HK-2 (cell line): ENCODE measurements around the gene VSX1.

Source experiments
- DNase-seq: peaks from one replicate; pipeline ENCODE4 v3.0.0-alpha.2; 2018; ENCODE audit not compliant: unreplicated experiment

VSX1 gene

DNA sequence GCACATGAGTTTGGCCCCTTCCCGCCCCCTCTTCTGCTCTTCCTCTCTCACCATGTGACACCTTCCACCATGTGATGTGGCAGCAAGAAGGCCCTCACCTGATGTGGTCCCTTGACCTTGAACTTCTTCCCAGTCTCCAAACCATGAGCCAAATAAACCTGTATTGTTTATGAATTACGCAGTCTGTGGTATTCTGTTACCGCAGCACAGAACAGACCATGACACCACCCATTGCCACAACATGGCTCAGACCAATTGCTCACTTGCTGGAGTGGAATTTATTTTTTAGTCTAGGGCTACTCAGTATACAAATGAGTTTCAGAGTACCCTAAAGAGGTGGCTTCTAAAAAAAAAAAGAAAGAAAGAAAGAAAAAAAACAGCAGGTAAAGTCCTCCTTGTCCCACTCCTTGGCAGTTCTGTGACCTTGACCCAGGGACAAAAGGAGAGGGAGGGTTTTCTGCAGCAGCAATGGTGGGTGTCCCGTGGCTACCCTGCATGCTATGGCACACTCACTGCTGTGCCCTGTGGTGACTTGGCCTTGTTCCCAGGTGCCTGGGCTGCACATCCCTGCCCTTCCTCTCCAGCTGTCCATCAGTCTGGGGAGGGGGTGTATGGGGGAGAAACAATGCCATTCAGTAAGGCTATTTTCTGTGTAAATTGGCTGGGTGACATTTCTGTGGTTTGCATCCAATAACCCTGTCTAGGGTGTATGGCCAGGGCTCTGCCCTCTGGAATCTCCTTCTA lies 5.4 kb upstream of the VSX1 start:
- no peak for DNase-seq

DNA sequence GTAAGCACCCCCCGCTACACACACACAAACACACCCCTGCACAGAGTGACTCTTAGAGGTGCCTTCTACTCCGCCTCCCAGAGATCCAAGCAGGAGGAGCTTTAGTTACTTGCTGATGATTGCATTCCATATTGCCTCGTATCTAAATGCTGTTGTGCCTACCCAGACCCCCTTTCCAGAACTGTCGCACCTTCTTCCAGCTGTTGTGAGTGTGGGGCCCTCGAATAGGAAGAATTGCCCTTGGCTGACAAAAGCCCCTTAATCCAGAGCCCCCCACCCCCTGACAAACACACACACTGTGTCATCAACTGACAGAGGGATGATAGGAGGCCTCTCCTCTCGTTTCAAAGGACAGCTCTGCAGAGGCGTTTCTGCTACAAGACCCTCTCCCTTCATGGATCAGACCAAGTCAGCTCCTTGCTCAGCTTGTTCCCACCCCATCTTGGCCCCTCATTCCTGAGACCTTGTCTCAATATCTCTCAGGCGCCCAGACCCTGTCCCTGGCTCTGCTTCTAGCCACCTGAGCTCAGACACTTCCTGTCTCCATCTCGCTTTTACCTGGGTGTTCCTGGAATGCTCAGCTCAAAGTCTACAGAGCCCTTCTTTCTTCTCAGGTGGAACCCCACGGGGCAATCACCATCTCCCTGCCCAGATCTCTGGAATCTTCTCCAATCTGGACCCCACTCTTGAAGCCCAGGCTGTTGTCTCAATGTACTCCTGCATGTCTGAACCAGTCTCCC lies 4.0 kb upstream of the VSX1 start:
- DNase-seq = no peak

DNA sequence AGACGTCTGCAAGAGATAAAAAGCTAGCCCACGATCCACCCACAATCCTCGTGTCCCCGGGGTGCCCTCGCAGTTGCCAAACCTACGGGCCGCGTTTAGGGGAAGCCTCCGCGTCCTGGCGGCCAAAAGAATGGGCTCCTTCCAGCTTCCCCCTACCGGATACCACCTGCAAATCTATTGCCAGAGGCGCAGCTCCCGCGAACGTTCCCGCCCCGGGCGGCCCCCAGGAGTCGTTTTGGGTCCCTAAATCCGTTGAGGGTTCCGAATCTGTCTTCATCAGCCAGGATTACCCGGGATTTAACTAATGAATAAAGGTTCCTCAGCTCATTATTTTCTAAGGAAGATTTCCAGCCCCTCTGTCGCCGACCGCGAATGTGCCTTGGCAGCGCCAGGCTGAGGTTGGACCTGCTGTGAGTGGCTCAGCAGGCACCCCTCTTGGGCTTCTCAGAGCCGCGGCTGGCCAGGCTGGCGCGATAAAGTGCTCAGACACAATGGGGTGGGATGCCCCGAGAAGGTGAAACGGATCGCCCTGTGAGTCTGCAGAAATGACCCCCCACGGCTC lies 2.8 kb upstream of the VSX1 start:
- no peak for DNase-seq

DNA sequence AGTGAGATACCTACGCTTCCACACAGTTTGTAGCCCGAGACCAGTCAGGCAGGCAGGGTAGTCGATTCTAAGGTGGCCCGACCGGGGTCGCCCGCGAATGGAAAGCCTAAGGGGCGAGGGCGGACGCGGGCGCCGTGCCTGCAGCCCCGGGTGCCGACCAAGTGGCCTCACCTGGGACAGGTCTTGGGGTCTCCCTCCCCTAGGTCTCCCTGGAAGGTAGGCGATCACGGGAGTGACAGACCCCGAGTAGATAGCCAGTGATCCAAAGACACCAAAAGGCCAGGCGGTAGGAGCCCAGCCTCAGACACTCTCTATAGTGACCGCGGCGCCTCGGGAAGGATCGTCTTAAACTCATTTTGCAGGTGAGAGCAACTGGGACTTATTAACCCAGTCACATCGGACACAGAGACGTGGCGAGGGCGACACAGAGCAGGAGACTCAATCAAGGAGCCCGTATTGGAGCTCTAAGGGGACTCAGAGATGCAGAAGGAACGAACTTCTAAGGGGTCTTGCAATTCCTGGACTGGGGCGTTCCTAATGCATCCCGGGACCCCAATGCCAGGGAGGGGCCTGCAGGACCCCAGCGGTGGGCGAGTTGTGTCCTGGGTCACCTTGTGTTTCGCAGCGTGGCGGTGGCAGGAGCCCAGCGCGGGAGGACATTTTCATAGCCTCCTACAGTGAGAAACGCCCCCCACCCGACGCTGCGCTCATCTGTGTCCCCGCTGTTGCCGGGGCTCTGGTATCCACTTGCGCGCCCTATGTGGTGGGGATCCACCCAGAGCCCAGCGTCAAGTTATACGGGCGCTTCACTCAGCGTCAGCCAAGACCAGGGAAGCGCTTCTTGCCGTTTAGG lies 2.1 kb upstream of the VSX1 start:
- DNase-seq = no peak

DNA sequence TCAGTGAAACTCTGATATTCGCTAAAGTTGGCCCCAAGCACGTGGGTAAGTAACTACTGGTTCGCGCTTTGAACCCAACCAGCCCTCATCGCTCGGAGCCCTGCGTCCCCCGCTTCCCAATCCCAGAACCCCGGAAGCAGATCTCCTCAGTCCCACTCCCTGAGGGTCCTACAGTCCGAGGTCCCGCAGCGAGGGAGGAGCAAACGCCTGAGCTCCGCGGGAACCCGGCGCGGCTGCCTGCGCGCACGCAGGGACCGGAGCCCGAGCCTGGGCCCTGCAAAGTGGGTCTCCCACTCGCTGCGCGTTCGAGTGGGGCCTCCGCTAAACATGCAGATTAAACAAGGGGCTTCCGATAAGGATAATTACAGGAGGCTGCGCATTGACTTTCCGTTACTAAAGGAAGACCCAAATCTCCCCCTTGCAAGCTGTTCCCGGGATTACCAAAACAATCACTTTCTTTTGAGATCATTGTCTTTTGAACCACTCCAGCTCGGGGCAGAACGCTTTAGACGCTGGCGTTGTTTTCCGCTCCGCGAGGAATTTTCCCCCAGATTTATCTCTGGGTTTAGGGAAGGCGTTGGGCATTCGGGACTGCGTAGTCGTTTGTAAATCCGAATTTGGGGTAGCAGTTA lies 1.3 kb upstream of the VSX1 start:
- no peak for DNase-seq

DNA sequence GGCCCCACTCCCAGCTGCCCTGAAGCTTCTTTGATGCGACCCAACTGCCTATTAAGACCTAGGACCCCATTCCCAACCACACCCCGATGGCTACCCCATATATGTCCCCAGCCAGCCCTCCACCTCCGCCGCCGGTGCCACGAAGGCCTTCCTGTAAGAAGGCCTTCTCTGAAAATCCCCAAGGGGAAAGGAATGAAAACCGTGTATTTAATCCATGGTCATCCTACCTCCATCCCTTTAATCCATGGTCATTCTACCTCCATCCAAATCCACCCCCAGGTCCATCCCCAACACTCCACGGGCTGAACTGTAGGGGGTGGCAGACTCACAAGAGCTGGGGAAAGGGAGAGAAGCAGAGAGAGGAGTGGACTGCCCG lies 545 bp upstream of the VSX1 start:
- no peak for DNase-seq

DNA sequence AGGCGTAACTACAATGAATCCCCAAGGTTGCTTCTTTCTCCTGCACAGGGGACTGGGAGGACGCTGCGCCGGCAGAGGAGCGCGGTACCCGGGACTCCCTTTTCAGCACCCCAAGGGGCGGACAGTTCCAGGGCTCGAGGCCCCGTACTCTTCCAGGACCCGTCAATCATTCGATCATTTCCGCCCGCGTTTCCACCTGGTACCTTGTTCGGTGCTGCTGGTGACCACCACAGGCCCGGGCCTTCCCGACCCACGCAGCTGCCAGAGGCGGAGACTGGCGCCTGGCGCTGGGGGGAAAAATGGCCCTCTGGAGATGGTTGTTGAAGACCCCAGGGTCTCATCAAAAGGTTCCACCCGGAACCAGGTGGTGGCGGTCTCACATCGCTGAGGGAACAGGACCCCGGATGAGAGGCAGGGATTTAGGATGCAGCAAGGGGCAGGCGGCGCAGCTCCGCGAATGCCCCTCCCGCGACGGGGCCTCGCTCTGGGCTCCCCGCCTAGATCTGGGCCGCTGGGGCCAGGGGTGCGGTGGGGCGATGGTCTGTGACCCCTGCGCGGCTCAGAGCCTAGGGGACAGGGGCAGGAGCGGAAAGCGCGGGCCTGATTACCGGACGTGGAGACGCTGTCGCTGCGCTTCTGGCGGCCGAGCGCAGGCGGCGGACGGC lies 744 bp downstream of the VSX1 start:
- no peak for DNase-seq

DNA sequence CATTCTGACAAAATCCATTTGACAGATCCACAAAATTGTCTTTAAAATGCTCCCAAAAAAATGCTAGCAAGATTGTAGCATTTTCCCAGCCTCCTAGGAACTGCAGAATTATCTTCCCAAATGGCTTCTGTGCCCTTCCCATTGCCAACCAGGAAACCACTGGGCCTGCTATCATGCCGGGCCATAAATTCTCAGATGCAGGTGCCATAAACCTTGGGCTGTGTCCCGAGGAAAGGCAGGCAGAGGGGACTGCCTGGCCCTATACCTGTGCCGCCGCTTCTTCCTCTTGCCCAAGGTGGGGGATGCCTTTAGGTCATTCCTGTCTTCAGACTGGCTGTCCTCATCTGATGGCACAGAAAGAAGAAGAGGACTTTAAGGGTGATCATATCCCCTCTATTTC lies 2.8 kb downstream of the VSX1 start:
- DNase-seq = no peak

DNA sequence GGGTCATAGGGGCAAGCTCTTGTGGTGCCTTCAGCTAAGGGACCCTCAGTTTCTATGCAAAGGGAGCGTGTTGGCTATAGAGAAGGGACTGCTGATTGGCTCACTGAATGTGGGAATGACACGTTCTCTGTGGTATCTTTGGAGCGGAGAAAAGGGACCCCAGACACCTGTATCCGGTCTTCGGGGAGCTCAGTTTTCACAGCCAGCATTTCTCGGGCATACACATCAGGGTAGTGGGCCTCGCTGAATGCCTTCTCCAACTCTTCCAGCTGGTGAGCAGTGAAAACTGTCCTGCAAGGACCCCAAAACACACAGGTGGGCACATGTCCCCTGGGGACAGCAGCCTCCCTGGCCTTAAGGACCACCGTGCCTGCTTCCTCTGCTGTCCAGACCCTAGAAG lies 3.3 kb downstream of the VSX1 start:
- no peak for DNase-seq

DNA sequence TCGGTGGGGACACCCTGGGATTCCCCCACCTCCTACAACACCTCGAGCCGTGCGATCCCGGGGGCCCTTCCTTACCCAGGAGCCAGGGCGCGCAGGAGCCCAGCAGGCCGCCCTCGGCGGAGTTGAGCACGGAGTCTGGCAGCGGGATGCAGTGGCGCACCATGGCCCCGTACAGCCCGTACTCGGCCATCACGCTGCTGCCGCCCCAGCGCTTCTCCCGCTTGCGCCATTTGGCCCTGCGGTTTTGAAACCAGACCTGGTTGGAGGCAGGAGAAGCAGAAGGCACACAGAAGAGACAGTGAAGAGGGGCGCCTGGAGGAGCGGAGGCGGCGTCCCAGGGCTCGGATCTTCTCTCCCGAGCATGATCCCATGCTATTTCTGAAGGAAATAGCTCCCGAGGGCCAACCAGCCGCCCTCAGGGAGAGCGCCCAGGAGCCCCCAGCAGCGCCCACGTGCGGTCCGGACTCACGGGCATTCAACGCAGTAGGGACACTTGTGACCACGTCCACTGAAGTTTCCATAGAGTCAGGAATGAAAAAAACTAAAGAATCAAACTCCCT lies 4.3 kb downstream of the VSX1 start:
- DNase-seq = no peak

DNA sequence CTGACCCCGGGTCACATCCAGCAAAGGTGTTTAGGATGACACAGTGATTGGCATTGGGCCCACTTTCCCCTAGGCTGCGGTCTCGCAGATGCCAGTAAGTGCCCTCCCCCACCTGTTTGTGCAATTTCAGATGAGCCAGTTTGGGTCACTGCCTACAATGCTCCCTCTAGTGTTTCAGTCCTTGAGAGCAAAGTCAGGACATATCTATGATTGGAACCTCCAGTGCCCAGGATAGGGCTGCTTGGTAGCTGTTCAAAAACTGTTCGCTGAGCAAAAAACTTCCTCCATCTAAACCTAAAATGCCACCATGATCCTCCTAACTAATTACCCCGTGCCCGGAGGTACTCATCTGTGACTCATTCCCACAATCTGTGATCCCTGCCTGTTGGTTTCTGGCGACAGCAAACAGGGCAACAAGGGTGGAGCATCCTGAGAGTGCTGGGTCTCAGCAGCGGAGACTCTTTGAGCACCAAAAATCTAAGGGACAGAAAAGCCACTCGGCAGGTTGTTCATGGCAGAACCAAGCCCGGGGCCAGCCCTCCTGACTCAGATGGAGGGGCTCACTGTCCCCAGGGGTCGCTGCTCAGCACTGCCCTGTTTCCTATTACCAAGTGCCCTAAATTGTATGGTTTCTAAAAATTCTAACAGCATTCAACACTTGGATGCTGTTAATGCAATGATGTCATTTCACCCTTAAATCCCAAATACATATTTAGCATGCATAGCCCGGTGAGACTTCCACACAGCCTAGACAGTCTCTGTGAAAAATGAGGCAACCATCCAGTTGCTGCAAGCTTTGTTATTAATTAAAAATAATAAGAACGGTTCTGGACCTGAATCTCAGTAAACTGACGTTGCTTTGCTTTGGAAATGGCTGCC lies 5.0 kb downstream of the VSX1 start:
- DNase-seq = no peak

DNA sequence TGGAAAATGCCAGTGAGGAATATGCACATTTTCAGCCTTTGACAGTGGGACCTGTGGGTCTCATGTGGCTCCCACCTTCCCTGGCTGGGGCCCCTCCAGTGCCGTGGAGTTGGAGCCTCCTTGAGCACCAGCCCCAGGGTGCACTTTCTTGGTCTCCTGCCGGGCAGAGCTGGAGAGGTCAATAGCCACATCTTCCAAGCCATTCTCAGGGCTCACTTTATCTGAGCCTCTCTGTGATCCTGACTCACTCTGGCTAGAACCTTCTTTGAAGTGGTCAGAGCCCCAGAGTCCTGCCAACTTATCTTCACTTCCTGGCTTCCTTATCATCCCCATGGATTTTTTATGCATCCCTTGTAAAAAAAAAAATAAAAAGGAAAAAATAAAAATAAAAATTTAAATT lies 5.7 kb downstream of the VSX1 start:
- no peak for DNase-seq

DNA sequence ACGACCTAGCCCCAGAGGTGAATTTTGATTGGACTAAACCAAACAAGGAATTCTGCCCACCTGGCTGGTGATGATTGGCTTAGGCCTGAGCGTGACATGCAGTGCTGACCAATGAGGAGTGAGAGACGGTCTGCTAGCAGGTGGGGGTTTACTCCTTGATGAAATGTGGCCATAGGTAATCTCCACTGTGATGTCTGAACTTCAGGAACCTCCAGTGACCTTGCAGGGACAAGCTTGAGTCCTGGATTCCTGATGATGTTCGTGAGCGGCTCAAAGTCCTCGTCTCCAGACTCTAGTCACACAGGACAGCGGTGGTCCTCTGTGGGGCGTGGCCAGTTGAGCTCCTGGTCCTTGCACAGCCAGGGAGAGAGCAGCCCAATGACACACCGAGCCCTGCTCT lies 8.4 kb downstream of the VSX1 start:
- DNase-seq = no peak

DNA sequence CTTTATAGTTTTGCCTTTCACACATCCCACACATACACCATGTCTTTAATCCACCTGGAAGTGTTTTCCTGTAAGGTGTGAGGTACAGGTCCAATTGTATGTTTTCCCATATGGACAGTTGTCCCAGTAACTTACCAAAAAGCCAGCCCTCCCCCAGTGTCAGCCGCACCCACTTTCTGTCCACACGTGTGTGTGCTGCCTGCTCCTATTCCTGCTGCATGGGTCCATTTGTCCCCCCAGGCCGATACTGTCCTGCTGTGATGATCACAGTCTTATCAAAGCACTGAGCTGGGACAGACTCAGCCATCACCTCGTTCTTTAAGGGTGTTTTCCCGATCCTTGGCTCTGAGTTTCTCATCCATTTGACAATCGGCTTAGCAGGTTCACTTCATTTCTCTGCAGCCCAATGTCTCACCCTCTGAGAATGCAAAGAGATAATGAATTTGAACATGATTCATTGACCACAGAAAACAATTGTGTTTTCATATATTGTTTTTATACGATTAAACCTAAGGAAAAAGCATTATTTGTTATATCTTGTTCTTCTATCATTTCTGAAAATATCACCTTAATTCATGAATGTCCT lies 9.6 kb downstream of the VSX1 start:
- DNase-seq = no peak

DNA sequence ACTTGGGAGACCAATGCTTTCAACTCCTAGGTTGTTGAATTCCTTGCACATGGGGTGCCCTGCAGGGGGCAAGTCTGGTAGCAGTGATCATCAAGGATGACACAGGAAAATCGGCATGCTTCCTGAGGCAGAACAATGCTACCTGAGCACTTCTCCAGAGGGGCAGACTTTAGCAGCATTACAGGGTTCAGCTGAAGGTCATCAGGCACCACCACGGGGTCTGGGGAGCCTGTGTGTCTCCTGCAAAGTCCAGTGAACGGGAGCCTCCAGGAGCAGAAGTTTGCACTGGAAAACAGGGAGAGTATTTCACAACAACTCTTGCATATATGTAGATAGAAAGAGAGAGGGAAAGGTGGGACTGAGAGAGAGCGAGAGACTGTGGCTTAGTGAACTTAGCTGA lies 10.2 kb downstream of the VSX1 start:
- no peak for DNase-seq

DNA sequence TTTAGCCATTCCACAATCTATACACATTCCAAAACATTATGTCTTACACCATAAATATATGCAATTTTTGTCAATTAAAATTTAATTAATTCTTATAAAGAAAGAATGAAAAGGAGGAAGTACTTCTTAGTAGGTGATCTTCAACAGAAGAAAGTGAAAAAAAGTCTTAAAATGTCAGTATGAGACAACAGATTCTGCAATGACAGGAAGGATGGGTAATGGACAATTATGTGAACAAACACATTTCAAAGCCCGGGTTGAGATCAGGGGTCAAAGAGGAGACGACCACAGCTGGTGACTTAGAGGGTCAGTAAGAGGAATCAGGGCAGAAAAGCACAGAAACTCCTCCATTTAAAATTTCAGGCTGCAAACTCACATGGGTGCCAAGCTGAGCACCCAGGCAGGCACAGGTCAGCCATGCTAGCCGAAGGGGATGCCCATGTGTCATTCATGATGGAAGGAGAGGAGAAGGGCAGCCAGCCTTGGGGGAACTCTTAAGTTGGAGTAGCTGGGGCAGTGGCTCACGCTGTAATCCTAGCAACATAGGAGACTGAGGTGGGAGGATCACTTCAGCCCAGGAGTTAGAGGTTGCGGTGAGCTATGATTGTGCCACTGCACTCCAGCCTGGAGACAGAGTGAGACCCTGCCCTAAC lies 11.0 kb downstream of the VSX1 start:
- DNase-seq = no peak

DNA sequence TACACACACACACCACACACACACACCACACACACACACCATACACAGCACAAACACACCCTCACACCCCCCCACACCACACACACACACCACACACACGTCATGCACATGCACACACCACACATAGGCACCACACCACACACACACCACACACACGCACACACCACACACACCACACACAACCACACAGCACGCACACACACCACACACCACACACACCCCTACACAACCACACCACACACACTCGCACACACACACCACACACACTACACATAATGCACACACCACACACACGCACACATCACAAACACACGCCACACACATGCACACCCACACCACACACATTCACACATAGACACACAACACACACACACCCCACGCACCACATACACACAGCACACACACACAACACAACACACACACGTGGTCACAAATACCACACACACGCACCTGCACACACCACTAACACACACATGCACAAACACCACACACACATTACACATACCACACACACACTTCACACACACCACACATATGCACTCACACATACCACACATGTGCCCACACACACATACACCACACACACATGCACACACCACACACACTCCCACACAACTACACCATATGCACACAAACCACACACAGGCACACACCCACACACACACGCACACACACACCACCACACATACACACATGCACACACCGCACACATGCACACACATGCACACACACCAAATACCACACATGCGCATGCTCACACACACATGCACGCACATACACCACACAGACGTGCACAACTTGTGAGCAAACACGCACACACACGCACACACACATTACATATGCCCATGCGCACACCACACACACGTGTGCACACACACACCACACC lies 14.6 kb downstream of the VSX1 start:
- DNase-seq = no peak

DNA sequence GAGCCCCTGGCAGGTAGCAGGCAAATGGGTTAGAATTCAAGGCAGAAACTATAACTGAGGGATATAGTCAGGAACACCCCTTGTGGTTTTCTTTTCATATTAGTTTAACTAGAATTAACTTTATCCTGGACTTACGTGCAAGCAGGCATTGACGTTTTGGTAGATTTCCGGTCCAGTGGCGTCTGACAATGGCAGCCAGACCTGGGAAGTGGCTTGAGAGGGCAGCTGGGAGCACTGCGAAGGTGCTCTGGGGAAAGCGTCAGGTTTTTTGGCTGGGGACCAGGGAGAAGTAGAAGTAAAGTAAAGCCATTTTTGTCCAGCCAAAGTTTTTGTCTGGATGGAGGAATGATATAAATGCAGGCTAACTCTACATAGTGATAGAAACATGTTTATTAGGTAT lies 15.6 kb downstream of the VSX1 start:
- no peak for DNase-seq
